CD14-positive monocyte (primary cell): ENCODE results near the gene DCC. TPM values are rescaled to one million over a fixed set of nuclear protein-coding genes. Genes with fewer than 3 reads are reported as not detected.

ENCODE experiments used
- DNase-seq, 3 donors: peaks; one replicate each; pipeline ENCODE4 v3.0.0-alpha.2; 2011 to 2022
- H2AFZ ChIP-seq: 2 replicates; pipeline ENCODE4 v1.6.0; 2012; ENCODE audit warnings: mild to moderate bottlenecking, low read depth, low read length, inconsistent platforms; ENCODE audit not compliant: insufficient read depth, poor library complexity, severe bottlenecking
- H3K27ac ChIP-seq, 2 donors: 1 replicate in 1 of 2; 2 replicates in 1 of 2; pipeline ENCODE4 v1.5.1; 2012 to 2013; ENCODE audit warnings: low read length in 2 of 2, control low read depth in 1 of 2, inconsistent platforms in 1 of 2, low read depth in 1 of 2, mild to moderate bottlenecking in 1 of 2
- H3K27me3 ChIP-seq, 2 donors: one replicate each; pipeline versions ENCODE4 v1.6.0 to v1.6.1; 2011 to 2013; ENCODE audit warnings: low read length in 2 of 2; ENCODE audit not compliant: control insufficient read depth in 2 of 2, insufficient read depth in 2 of 2
- H3K36me3 ChIP-seq, 2 donors: replicated peaks in 1 of 2; 1 replicate in 1 of 2; 2 replicates in 1 of 2; pipeline versions ENCODE4 v1.5.1 to v1.6.1; 2012 to 2013; ENCODE audit warnings: low read length in 2 of 2, control low read depth in 1 of 2, inconsistent platforms in 1 of 2, mild to moderate bottlenecking in 1 of 2; ENCODE audit not compliant: insufficient read depth in 2 of 2, control insufficient read depth in 1 of 2
- H3K4me1 ChIP-seq, 2 donors: 1 replicate in 1 of 2; 2 replicates in 1 of 2; pipeline versions ENCODE4 v1.5.1 to v1.6.1; 2012 to 2013; ENCODE audit warnings: low read length in 2 of 2, control low read depth in 1 of 2, inconsistent platforms in 1 of 2, mild to moderate bottlenecking in 1 of 2, moderate library complexity in 1 of 2; ENCODE audit not compliant: insufficient read depth in 2 of 2, control insufficient read depth in 1 of 2
- H3K4me2 ChIP-seq: replicated peaks from 2 replicates; pipeline ENCODE3; 2012; ENCODE audit warnings: low read length, moderate library complexity, mild to moderate bottlenecking; ENCODE audit not compliant: poor library complexity, severe bottlenecking; ENCODE audit errors: extremely low read depth
- H3K4me3 ChIP-seq, 3 experiments: fragments of 200-600 bp in 1 of 3; sonication (generic) in 1 of 3; replicated peaks in 1 of 3; 1 replicate in 2 of 3; 2 replicates in 1 of 3; pipeline ENCODE4 v1.5.1; 2011 to 2013; ENCODE audit warnings: low read length in 3 of 3, mild to moderate bottlenecking in 3 of 3, control low read depth in 2 of 3, low read depth in 2 of 3, inconsistent platforms in 1 of 3, moderate library complexity in 1 of 3
- H3K79me2 ChIP-seq: 2 replicates; pipeline ENCODE4 v1.6.0; 2012; ENCODE audit warnings: mild to moderate bottlenecking, control low read depth, inconsistent platforms, low read length, moderate library complexity; ENCODE audit not compliant: insufficient read depth
- H3K9ac ChIP-seq: 2 replicates; pipeline ENCODE4 v1.6.0; 2017; ENCODE audit warnings: low read length, mild to moderate bottlenecking; ENCODE audit not compliant: insufficient read depth, poor library complexity, severe bottlenecking
- H3K9me3 ChIP-seq, 2 donors: replicated peaks in 1 of 2; 1 replicate in 1 of 2; 2 replicates in 1 of 2; pipeline versions ENCODE4 v1.5.1 to v1.6.1; 2012 to 2013; ENCODE audit warnings: low read length in 2 of 2, control low read depth in 1 of 2; ENCODE audit not compliant: control insufficient read depth in 1 of 2, insufficient read depth in 1 of 2
- H4K20me1 ChIP-seq: 2 replicates; pipeline ENCODE4 v1.6.0; 2012; ENCODE audit warnings: mild to moderate bottlenecking, low read length, control low read depth, moderate library complexity; ENCODE audit not compliant: insufficient read depth
- H3K27ac Mint-ChIP-seq, 7 donors: one replicate each; pipeline ENCODE4 v1.8.0; 2020; ENCODE audit warnings: mild to moderate bottlenecking in 7 of 7, mixed read lengths in 7 of 7, moderate library complexity in 6 of 7, inconsistent platforms in 2 of 7
- H3K27me3 Mint-ChIP-seq, 3 donors: one replicate each; pipeline ENCODE4 v1.8.0; 2021 to 2022; ENCODE audit warnings: low read depth in 3 of 3, mild to moderate bottlenecking in 3 of 3, mixed read lengths in 3 of 3, moderate library complexity in 3 of 3, inconsistent platforms in 1 of 3
- H3K36me3 Mint-ChIP-seq, 2 donors: one replicate each; pipeline ENCODE4 v1.8.0; 2020; ENCODE audit warnings: mixed read lengths in 2 of 2, inconsistent platforms in 1 of 2, mild to moderate bottlenecking in 1 of 2
- H3K4me1 Mint-ChIP-seq: one replicate; pipeline ENCODE4 v1.8.0; 2020; ENCODE audit warnings: mild to moderate bottlenecking, mixed read lengths
- H3K4me3 Mint-ChIP-seq, 2 donors: one replicate each; pipeline ENCODE4 v1.8.0; 2020; ENCODE audit warnings: mild to moderate bottlenecking in 2 of 2, mixed read lengths in 2 of 2, moderate library complexity in 1 of 2
- H3K9me3 Mint-ChIP-seq, 7 donors: one replicate each; pipeline ENCODE4 v1.8.0; 2020 to 2022; ENCODE audit warnings: mixed read lengths in 7 of 7, mild to moderate bottlenecking in 6 of 7, moderate library complexity in 6 of 7, inconsistent platforms in 2 of 7
- WGBS: methylation state at CpG from one replicate; pipeline ENCODE4 v1.1.5; 2013; ENCODE audit warnings: missing lambda C conversion rate; ENCODE audit not compliant: insufficient coverage; 5-methylcytosine and 5-hydroxymethylcytosine counted together
- intact Hi-C, 2 donors: fragments of 100-400 bp; cut with micrococcal nuclease; formaldehyde crosslinking; loops; one replicate each; pipeline versions ENCODE4 v1.15.0 to v1.15.1; 2023
- polyA plus RNA-seq, 3 donors: library from polyadenylated mRNA; depleted of rRNA in 1 of 3; unstranded in 2 of 3; stranded (reverse) in 1 of 3; fragments of 300-500 nt in 2 of 3; fragments of >200 nt in 1 of 3; fragmentation: Illumina TruSeq in 2 of 3; gene quantifications; 1 replicate in 2 of 3; 2 replicates in 1 of 3; pipeline ENCODE4 v1.2.3, GENCODE V29; 2012 to 2021
- TF ChIP-seq, protein P1 (sequence below): fragments of 200-600 bp; IDR thresholded peaks from one replicate; pipeline ENCODE4 v1.8.0; 2022; ENCODE audit warnings: antibody characterized with exemption, mild to moderate bottlenecking

Gene DCC
- polyA plus RNA-seq, 3 donors, result not detected

DNA sequence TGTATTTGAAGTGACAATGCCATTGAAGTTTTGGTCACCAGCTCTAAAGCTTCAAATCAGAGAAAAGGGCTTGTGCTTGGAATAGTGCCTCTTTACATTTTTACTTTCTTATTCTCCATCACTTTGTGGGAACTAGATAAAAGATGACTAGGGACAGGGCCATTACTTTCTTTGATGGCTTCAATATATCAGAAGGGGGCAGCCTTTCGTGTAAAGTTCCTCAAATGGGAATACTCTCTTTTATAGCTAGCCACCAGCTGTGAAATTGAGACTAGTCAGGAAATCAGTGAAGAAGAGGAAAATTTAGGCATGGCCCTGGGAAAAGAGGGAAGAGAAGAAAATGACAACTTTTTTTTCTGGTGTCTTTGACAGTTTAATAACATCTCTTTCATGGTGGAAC, 242.5 kb downstream of the DCC start:
- Mint-ChIP-seq H3K9me3 (peaks cover 0 to 7% (median 2%) of the 10 kb centered on the region in 7 donors), H3K27ac (no peak overlapping the region), H3K36me3 (no peaks in the 10 kb centered on the region), H3K4me1 (no peaks in the 10 kb centered on the region), H3K27me3 (peaks cover 0 to 2% (median 0%) of the 10 kb centered on the region in 3 donors), H3K4me3 (no peak overlapping the region)
- Histone ChIP-seq H3K9me3 (peaks cover 3 to 6% of the 10 kb centered on the region in 2 donors), H3K27me3 (no peaks in the 10 kb centered on the region), H3K79me2 (no peaks in the 10 kb centered on the region), H3K27ac (no peak overlapping the region), H3K4me3 (no peak overlapping the region), H3K9ac (no peak overlapping the region), H2AFZ (no peak overlapping the region), H3K4me1 (no peaks in the 10 kb centered on the region), H3K4me2 (no peak overlapping the region), H4K20me1 (no peaks in the 10 kb centered on the region), H3K36me3 (no peaks in the 10 kb centered on the region)
- WGBS, result no CpG with 5 or more reads among the region's 1 CpG
- intact Hi-C loops, result no loop called here
- TF ChIP-seq, protein P1, sequence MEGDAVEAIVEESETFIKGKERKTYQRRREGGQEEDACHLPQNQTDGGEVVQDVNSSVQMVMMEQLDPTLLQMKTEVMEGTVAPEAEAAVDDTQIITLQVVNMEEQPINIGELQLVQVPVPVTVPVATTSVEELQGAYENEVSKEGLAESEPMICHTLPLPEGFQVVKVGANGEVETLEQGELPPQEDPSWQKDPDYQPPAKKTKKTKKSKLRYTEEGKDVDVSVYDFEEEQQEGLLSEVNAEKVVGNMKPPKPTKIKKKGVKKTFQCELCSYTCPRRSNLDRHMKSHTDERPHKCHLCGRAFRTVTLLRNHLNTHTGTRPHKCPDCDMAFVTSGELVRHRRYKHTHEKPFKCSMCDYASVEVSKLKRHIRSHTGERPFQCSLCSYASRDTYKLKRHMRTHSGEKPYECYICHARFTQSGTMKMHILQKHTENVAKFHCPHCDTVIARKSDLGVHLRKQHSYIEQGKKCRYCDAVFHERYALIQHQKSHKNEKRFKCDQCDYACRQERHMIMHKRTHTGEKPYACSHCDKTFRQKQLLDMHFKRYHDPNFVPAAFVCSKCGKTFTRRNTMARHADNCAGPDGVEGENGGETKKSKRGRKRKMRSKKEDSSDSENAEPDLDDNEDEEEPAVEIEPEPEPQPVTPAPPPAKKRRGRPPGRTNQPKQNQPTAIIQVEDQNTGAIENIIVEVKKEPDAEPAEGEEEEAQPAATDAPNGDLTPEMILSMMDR, result no peak
- DNase-seq, result no peak

DNA sequence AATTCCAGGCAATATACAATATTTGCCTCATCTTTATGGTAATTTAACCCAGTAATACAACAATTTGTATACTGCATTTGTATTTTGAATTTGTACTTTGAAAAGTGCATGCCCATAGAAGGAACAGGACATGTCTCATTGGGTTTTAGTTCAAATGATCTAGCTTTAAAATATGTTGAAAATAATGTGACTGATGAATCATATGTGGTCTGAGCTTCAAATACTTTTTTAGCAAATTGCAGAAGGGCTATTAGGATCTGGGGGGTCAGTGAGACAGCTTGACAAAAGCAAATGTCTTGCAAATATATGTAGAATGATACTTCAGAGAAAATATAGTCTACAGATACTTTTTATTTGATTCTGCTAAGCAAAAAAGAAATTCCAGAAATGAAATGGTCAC, 248.9 kb downstream of the DCC start:
- no peak overlapping the region for H3K4me3 ChIP-seq
- peaks cover 3 to 6% of the 10 kb centered on the region in 2 donors for H3K9me3 ChIP-seq
- no peak overlapping the region for H2AFZ ChIP-seq
- peaks cover 0 to 9% (median 2%) of the 10 kb centered on the region in 7 donors for H3K9me3 Mint-ChIP-seq
- no peaks in the 10 kb centered on the region for H3K36me3 Mint-ChIP-seq
- H3K4me2 ChIP-seq, result no peak overlapping the region
- H3K9ac ChIP-seq, result no peak overlapping the region
- no peak overlapping the region for H3K27ac ChIP-seq
- no peaks in the 10 kb centered on the region for H3K4me1 Mint-ChIP-seq
- no peaks in the 10 kb centered on the region for H3K4me1 ChIP-seq
- H3K27me3 ChIP-seq, result no peaks in the 10 kb centered on the region
- H3K27me3 Mint-ChIP-seq, result peaks cover 0 to 2% (median 0%) of the 10 kb centered on the region in 3 donors
- no peaks in the 10 kb centered on the region for H4K20me1 ChIP-seq
- TF ChIP-seq, protein P1, result no peak
- H3K36me3 ChIP-seq, result no peaks in the 10 kb centered on the region
- no peak overlapping the region for H3K4me3 Mint-ChIP-seq
- no peak overlapping the region for H3K27ac Mint-ChIP-seq
- intact Hi-C loops, result no loop called here
- no peak for DNase-seq
- H3K79me2 ChIP-seq, result no peaks in the 10 kb centered on the region
